ENCODE data around the gene MXRA8.
"Not testable (repeated sequence)": the region's sequence is repeated elsewhere in the genome, so short reads cannot be mapped to it uniquely, and the experiment has no call there.

Gene MXRA8

GRCh38 chr1:1321477-1321876 is 36.9 kb downstream of the MXRA8 start:
- no peak overlapping the region for H3K27ac ChIP-seq (ENCODE audit: low read length)
- peaks cover 6 to 26% of the 10 kb centered on the region in 2 donors for H3K36me3 ChIP-seq (ENCODE audit: control insufficient read depth in 1 of 2, insufficient read depth in 2 of 2, low read length in 2 of 2)

DNA sequence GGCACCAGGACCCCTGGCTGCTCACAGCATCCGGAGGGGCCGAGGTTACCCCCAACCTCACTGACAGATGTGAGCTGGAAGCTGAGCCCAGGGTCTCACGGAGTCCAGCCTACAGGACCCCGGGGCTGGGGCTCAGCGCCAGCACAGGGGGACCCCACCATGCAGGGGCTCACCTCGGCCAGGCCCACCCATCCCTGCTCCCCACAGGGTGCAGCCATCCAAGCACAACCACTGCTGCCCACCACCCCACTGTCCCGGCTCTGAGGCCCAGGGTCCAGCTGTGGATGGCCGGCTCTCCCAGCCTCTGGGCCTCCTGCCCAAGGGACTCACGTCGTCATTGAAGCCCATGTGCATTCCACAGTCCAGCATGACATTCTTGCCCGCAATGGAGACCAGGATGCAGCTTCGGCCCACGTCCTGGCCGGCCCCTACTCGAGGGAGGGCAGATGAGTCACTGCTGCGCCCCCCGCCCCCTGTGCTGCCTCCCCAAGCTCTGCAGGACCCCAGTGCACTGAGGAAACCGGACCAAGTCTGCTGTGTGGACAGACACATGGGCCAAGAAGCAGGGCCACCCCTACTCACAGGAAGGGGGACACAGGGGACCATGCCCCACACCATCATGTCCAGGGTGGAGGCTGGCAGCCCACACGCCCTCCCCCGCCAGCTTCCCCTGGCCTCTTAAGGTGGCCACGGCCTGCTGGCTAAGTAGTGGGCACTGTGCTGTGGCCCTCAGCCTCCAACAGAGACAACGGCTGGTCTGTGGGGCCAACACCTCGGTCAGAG is 37.5 kb downstream of the MXRA8 start:
- no peaks in the 10 kb centered on the region for H3K9me3 ChIP-seq (ENCODE audit: control insufficient read depth in 1 of 2, low read length in 2 of 2)
- peaks cover 6 to 55% of the 10 kb centered on the region in 2 donors for H3K4me1 ChIP-seq (ENCODE audit: control insufficient read depth in 1 of 2, insufficient read depth in 2 of 2, low read length in 2 of 2)
- H3K27me3 ChIP-seq (ENCODE audit: low read depth, low read length) = no peaks in the 10 kb centered on the region
- no peak overlapping the region for H3K4me3 ChIP-seq (ENCODE audit: low read depth in 1 of 2, low read length in 2 of 2)
- H3K27ac ChIP-seq (ENCODE audit: low read length) = no peak overlapping the region
- peaks cover 6 to 26% of the 10 kb centered on the region in 2 donors for H3K36me3 ChIP-seq (ENCODE audit: control insufficient read depth in 1 of 2, insufficient read depth in 2 of 2, low read length in 2 of 2)

More at GRCh38 chr1:1321477-1321876, 36.9 kb downstream of the MXRA8 start:
- H3K4me1 ChIP-seq (ENCODE audit: control insufficient read depth in 1 of 2, insufficient read depth in 2 of 2, low read length in 2 of 2) = peaks cover 6 to 61% of the 10 kb centered on the region in 2 donors
- H3K27me3 ChIP-seq (ENCODE audit: low read depth, low read length) = no peaks in the 10 kb centered on the region
- H3K4me3 ChIP-seq (ENCODE audit: low read depth in 1 of 2, low read length in 2 of 2) = no peak overlapping the region
- H3K9me3 ChIP-seq (ENCODE audit: control insufficient read depth in 1 of 2, low read length in 2 of 2) = no peaks in the 10 kb centered on the region

- H3K4me3 ChIP-seq (ENCODE audit: low read depth in 1 of 2, low read length in 2 of 2) = no peak overlapping the region
- peaks cover 6 to 33% of the 10 kb centered on the region in 2 donors for H3K36me3 ChIP-seq (ENCODE audit: control insufficient read depth in 1 of 2, insufficient read depth in 2 of 2, low read length in 2 of 2)
- no peak overlapping the region for H3K27ac ChIP-seq (ENCODE audit: low read length)
- H3K4me1 ChIP-seq (ENCODE audit: control insufficient read depth in 1 of 2, insufficient read depth in 2 of 2, low read length in 2 of 2) = peaks cover 0 to 45% of the 10 kb centered on the region in 2 donors
- no peaks in the 10 kb centered on the region for H3K9me3 ChIP-seq (ENCODE audit: control insufficient read depth in 1 of 2, low read length in 2 of 2)
- H3K27me3 ChIP-seq (ENCODE audit: low read depth, low read length) = no peaks in the 10 kb centered on the region
These were observed 38.8 kb downstream of the MXRA8 start for GRCh38 chr1:1319646-1319941.

DNA sequence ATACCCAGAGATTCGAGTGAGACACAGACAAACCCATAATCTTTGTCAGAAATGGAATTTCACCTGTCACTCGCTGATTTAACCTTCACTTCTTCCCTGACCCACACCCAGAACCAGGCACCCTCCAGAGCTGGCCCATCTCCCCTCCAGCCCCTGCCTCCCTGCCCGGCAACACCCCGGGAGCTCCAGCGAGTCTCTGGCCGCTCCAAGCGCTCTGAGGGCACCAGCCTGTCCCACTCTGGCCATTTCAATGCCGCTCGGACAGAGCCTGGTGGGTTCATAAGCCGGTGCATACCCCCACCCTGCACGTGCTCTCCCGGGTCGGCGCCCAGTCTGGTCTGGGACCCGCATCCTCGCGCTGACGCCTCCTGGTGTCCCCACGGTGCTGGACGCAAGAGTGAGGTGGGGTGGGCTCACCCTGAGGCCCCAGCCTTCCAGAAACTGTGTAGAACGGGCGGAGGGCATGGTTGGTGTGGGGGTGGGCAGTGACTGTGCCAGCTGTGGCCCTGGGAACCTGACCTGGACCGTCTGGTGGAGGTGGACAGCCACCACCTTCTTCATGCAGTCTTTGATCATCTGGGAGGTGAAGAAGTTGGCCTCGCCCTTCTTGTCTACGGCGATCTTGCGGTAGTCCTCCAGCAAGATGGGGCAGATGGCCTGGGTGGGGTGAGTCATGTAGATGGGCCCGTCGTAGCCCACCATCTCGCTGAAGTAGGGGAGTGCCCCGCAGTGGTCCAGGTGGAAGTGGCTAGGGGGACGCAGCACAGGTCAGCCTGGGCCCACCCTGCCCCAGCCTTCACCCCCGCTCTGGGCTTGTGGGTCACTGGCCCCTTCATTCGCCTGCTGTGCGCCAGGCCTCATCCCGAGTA is 39.3 kb downstream of the MXRA8 start:
- Histone ChIP-seq H3K27me3 (ENCODE audit: low read depth, low read length) (no peaks in the 10 kb centered on the region), H3K36me3 (ENCODE audit: control insufficient read depth in 1 of 2, insufficient read depth in 2 of 2, low read length in 2 of 2) (peaks cover 12 to 39% of the 10 kb centered on the region in 2 donors), H3K9me3 (ENCODE audit: control insufficient read depth in 1 of 2, low read length in 2 of 2) (no peaks in the 10 kb centered on the region), H3K4me1 (ENCODE audit: control insufficient read depth in 1 of 2, insufficient read depth in 2 of 2, low read length in 2 of 2) (peaks cover 0 to 45% of the 10 kb centered on the region in 2 donors), H3K27ac (ENCODE audit: low read length) (no peak overlapping the region), H3K4me3 (ENCODE audit: low read depth in 1 of 2, low read length in 2 of 2) (no peak overlapping the region)

GRCh38 chr1:1318131-1318652 is 40.2 kb downstream of the MXRA8 start:
- H3K9me3 ChIP-seq (ENCODE audit: control insufficient read depth in 1 of 2, low read length in 2 of 2) = no peaks in the 10 kb centered on the region
- no peak overlapping the region for H3K4me3 ChIP-seq (ENCODE audit: low read depth in 1 of 2, low read length in 2 of 2)
- H3K27ac ChIP-seq (ENCODE audit: low read length) = no peak overlapping the region
- H3K36me3 ChIP-seq (ENCODE audit: control insufficient read depth in 1 of 2, insufficient read depth in 2 of 2, low read length in 2 of 2) = peaks cover 13 to 47% of the 10 kb centered on the region in 2 donors
- H3K4me1 ChIP-seq (ENCODE audit: control insufficient read depth in 1 of 2, insufficient read depth in 2 of 2, low read length in 2 of 2) = peaks cover 0 to 40% of the 10 kb centered on the region in 2 donors
- H3K27me3 ChIP-seq (ENCODE audit: low read depth, low read length) = no peaks in the 10 kb centered on the region

GRCh38 chr1:1317420-1317819 is 40.9 kb downstream of the MXRA8 start:
- Histone ChIP-seq H3K9me3 (ENCODE audit: control insufficient read depth in 1 of 2, low read length in 2 of 2) (no peaks in the 10 kb centered on the region), H3K4me1 (ENCODE audit: control insufficient read depth in 1 of 2, insufficient read depth in 2 of 2, low read length in 2 of 2) (peaks cover 0 to 35% of the 10 kb centered on the region in 2 donors), H3K4me3 (ENCODE audit: low read depth in 1 of 2, low read length in 2 of 2) (no peak overlapping the region), H3K27me3 (ENCODE audit: low read depth, low read length) (no peaks in the 10 kb centered on the region), H3K27ac (ENCODE audit: low read length) (no peak overlapping the region), H3K36me3 (ENCODE audit: control insufficient read depth in 1 of 2, insufficient read depth in 2 of 2, low read length in 2 of 2) (peaks cover 13 to 54% of the 10 kb centered on the region in 2 donors)

- H3K27me3 ChIP-seq (ENCODE audit: low read depth, low read length); H3K9me3 ChIP-seq (ENCODE audit: control insufficient read depth in 1 of 2, low read length in 2 of 2); H3K4me3 ChIP-seq (ENCODE audit: low read depth in 1 of 2, low read length in 2 of 2); H3K27ac ChIP-seq (ENCODE audit: low read length): not testable (repeated sequence)
- H3K36me3 ChIP-seq (ENCODE audit: control insufficient read depth in 1 of 2, insufficient read depth in 2 of 2, low read length in 2 of 2) = peaks cover 19 to 60% of the 10 kb centered on the region in 2 donors
- peaks cover 0 to 25% of the 10 kb centered on the region in 2 donors for H3K4me1 ChIP-seq (ENCODE audit: control insufficient read depth in 1 of 2, insufficient read depth in 2 of 2, low read length in 2 of 2)
These were observed 42.2 kb downstream of the MXRA8 start for GRCh38 chr1:1316199-1316598.

DNA sequence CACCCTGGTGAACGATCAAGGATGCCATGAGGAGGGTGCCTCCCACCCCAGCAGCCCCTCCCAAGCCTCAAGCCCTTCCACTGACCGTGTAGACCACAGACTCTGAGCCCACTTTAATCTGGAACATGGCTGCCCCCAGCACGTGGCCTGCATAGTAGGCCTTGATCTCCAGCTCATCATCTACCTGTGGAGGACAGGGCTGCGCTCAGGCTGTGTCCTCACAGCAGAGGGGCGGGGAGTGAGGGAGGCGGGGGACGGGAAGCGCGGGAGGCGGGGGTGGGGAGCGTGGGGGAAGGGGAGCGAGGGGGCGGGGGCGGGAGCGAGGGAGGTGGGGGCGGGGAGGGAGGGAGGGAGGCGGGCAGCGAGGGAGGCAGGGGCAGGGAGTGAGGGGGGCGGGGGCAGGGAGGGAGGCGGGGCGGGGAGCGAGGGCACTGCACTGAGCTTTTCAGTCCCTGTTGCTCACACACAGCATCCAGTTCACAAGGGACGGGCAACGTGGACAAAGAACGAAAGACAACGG is 42.9 kb downstream of the MXRA8 start:
- peaks cover 0 to 20% of the 10 kb centered on the region in 2 donors for H3K4me1 ChIP-seq (ENCODE audit: control insufficient read depth in 1 of 2, insufficient read depth in 2 of 2, low read length in 2 of 2)
- H3K9me3 ChIP-seq (ENCODE audit: control insufficient read depth in 1 of 2, low read length in 2 of 2) = no peaks in the 10 kb centered on the region
- H3K36me3 ChIP-seq (ENCODE audit: control insufficient read depth in 1 of 2, insufficient read depth in 2 of 2, low read length in 2 of 2) = peaks cover 22 to 63% of the 10 kb centered on the region in 2 donors
- H3K27ac ChIP-seq (ENCODE audit: low read length) = no peak overlapping the region
- H3K4me3 ChIP-seq (ENCODE audit: low read depth in 1 of 2, low read length in 2 of 2) = no peak overlapping the region
- no peaks in the 10 kb centered on the region for H3K27me3 ChIP-seq (ENCODE audit: low read depth, low read length)

GRCh38 chr1:1314678-1315335 is 43.5 kb downstream of the MXRA8 start:
- Histone ChIP-seq H3K36me3 (ENCODE audit: control insufficient read depth in 1 of 2, insufficient read depth in 2 of 2, low read length in 2 of 2) (peaks cover 22 to 58% of the 10 kb centered on the region in 2 donors), H3K4me1 (ENCODE audit: control insufficient read depth in 1 of 2, insufficient read depth in 2 of 2, low read length in 2 of 2) (peaks cover 0 to 20% of the 10 kb centered on the region in 2 donors), H3K9me3 (ENCODE audit: control insufficient read depth in 1 of 2, low read length in 2 of 2) (no peaks in the 10 kb centered on the region), H3K27me3 (ENCODE audit: low read depth, low read length) (no peaks in the 10 kb centered on the region), H3K4me3 (ENCODE audit: low read depth in 1 of 2, low read length in 2 of 2) (no peak overlapping the region), H3K27ac (ENCODE audit: low read length) (no peak overlapping the region)

- peaks cover 21 to 52% of the 10 kb centered on the region in 2 donors for H3K36me3 ChIP-seq (ENCODE audit: control insufficient read depth in 1 of 2, insufficient read depth in 2 of 2, low read length in 2 of 2)
- H3K4me1 ChIP-seq (ENCODE audit: control insufficient read depth in 1 of 2, insufficient read depth in 2 of 2, low read length in 2 of 2) = peaks cover 0 to 25% of the 10 kb centered on the region in 2 donors
- no peaks in the 10 kb centered on the region for H3K27me3 ChIP-seq (ENCODE audit: low read depth, low read length)
- H3K9me3 ChIP-seq (ENCODE audit: control insufficient read depth in 1 of 2, low read length in 2 of 2) = no peaks in the 10 kb centered on the region
- no peak overlapping the region for H3K27ac ChIP-seq (ENCODE audit: low read length)
- no peak overlapping the region for H3K4me3 ChIP-seq (ENCODE audit: low read depth in 1 of 2, low read length in 2 of 2)
These were observed 44.1 kb downstream of the MXRA8 start for GRCh38 chr1:1314237-1314586.
